Astrocyte of the cerebellum (primary cell): Measurements from ENCODE around the gene ANKFN1.

Experiments used
- DNase-seq: peaks from one replicate; pipeline ENCODE4 v3.0.0-alpha.2; 2011; ENCODE audit warnings: low read depth
- H3K4me3 ChIP-seq: 2 replicates; pipeline ENCODE4 v1.5.1; 2011; ENCODE audit warnings: mild to moderate bottlenecking, low read depth, low read length, moderate library complexity
- in situ Hi-C: cut with HindIII; loops from 2 replicates; pipeline ENCODE4 v1.10.0; 2017; ENCODE audit warnings: low sequenced_read_pairs
- TF ChIP-seq, protein P1 (sequence below): IDR thresholded peaks from 2 replicates; pipeline ENCODE4 v1.5.1; 2012; ENCODE audit warnings: low read length, low read depth, moderate library complexity, mild to moderate bottlenecking; ENCODE audit errors: missing control alignments

The ANKFN1 gene

GRCh38 chr17:56176091-56176490 lies 22.8 kb downstream of the ANKFN1 start:
- H3K4me3 ChIP-seq: no peak overlapping the region
- TF ChIP-seq, protein P1, sequence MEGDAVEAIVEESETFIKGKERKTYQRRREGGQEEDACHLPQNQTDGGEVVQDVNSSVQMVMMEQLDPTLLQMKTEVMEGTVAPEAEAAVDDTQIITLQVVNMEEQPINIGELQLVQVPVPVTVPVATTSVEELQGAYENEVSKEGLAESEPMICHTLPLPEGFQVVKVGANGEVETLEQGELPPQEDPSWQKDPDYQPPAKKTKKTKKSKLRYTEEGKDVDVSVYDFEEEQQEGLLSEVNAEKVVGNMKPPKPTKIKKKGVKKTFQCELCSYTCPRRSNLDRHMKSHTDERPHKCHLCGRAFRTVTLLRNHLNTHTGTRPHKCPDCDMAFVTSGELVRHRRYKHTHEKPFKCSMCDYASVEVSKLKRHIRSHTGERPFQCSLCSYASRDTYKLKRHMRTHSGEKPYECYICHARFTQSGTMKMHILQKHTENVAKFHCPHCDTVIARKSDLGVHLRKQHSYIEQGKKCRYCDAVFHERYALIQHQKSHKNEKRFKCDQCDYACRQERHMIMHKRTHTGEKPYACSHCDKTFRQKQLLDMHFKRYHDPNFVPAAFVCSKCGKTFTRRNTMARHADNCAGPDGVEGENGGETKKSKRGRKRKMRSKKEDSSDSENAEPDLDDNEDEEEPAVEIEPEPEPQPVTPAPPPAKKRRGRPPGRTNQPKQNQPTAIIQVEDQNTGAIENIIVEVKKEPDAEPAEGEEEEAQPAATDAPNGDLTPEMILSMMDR: no peak
- in situ Hi-C loops: no loop called here
- no peak for DNase-seq

DNA sequence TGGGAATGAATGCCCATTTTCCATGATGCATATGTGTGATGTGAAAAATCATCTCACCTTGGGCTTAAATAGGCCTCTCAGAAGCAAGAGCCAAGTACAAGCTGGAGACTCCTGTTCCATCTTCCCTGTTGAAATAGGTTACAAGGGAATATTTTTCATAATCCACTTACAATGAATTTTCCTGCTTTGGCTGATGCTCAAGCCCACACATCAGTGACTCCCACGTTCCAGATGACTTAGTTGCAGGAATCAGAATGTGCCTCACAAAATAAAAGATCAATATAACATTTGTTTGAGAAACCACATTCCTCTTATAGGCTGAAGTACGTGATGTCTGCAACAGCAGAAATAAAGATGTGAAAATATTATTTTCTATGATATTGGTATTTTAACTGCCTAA lies 24.1 kb downstream of the ANKFN1 start:
- DNase-seq: no peak
- TF ChIP-seq, protein P1: no peak

GRCh38 chr17:56178203-56178602 lies 24.9 kb downstream of the ANKFN1 start:
- no peak overlapping the region for H3K4me3 ChIP-seq
- TF ChIP-seq, protein P1: no peak

More for the DNA sequence above, 24.1 kb downstream of the ANKFN1 start:
- in situ Hi-C loops: no loop called here
- H3K4me3 ChIP-seq: no peak overlapping the region

GRCh38 chr17:56182081-56182480 lies 28.8 kb downstream of the ANKFN1 start:
- DNase-seq: no peak
- H3K4me3 ChIP-seq: no peak overlapping the region
- TF ChIP-seq, protein P1: no peak
- in situ Hi-C loops: no loop called here

More at GRCh38 chr17:56178203-56178602, 24.9 kb downstream of the ANKFN1 start:
- in situ Hi-C loops: no loop called here
- no peak for DNase-seq

- DNase-seq: no peak
- TF ChIP-seq, protein P1: no peak
- no peak overlapping the region for H3K4me3 ChIP-seq
- in situ Hi-C loops: no loop called here
These were observed 31.4 kb downstream of the ANKFN1 start for GRCh38 chr17:56184650-56185049.

GRCh38 chr17:56185491-56186221 lies 32.4 kb downstream of the ANKFN1 start:
- DNase-seq: peak; percentile 35
- no peak overlapping the region for H3K4me3 ChIP-seq
- in situ Hi-C loops: no loop called here
- TF ChIP-seq, protein P1: no peak
